ENCODE results near the gene CACNG3. TPM values are rescaled to one million over a fixed set of nuclear protein-coding genes. Genes with fewer than 3 reads are reported as not detected.

Gene CACNG3
- total RNA-seq, 1 donor from 2014 or later, result not detected

DNA sequence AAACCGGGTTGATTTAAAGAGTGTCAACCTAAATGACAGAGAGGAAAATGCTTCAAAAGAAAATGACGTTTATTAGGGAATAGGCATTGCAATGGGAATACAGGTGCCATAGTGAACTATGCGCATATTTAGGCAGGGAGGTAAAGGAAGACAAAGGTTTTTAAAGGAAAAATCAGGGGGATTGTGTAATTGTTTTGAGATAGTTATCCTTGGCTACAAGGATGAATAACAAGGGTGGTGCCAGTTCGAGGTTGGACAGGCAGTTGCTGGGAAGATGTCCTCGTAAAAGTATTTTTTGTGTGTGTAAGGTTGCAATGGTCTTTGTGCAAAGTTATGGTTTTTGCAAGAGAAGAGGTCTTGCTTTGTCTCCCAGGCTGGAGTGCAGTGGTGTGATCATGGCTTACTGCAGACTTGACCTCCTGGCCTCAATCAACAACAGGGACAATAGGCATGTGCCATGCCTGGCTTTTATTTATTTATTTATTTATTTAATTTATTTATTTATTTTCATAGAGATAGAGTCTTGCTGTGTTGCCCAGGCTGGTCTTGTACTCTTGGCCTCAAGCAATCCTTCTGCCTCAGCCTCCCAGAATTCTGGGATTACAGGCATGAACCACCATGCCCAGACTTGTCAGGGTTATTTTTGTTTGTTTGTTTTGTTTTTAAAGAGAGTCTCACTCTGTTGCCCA, 63.1 kb downstream of the CACNG3 start:
- no peak for DNase-seq (ENCODE audit: low spot score in 2 of 2, unreplicated experiment in 2 of 2)
- TF ChIP-seq, protein P1, sequence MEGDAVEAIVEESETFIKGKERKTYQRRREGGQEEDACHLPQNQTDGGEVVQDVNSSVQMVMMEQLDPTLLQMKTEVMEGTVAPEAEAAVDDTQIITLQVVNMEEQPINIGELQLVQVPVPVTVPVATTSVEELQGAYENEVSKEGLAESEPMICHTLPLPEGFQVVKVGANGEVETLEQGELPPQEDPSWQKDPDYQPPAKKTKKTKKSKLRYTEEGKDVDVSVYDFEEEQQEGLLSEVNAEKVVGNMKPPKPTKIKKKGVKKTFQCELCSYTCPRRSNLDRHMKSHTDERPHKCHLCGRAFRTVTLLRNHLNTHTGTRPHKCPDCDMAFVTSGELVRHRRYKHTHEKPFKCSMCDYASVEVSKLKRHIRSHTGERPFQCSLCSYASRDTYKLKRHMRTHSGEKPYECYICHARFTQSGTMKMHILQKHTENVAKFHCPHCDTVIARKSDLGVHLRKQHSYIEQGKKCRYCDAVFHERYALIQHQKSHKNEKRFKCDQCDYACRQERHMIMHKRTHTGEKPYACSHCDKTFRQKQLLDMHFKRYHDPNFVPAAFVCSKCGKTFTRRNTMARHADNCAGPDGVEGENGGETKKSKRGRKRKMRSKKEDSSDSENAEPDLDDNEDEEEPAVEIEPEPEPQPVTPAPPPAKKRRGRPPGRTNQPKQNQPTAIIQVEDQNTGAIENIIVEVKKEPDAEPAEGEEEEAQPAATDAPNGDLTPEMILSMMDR (IDR thresholded peaks at IDR 0.05; ENCODE audit: unreplicated experiment), result no peak
- Mint-ChIP-seq H3K4me3 (no peak overlapping the region), H3K27me3 (ENCODE audit: low read depth) (peaks cover 42% of the 10 kb centered on the region), H3K4me1 (no peaks in the 10 kb centered on the region), H3K27ac (no peak overlapping the region), H3K9me3 (no peaks in the 10 kb centered on the region), H3K36me3 (no peaks in the 10 kb centered on the region)

DNA sequence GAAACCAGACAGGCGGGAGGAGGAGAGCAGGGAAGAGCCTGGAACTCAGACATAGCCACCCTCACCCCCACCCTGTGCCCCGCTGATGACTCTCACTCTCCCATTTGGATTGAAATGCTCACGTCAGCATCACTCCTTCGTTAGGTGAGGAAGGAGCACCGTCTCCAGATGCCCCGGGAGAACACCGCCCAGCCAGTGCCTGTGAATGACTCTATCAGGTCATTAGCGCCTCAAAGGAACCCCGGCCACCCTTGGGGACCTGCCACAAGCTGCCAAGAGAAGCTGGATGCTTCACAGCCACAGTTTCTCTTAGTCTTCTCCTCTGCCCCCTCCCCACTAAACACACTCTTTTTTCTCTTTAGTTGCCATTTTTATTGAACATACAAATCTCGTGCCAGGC, 66.0 kb downstream of the CACNG3 start:
- Mint-ChIP-seq H3K27me3 (ENCODE audit: low read depth) (peaks cover 35% of the 10 kb centered on the region), H3K27ac (no peak overlapping the region), H3K4me3 (no peak overlapping the region), H3K36me3 (no peaks in the 10 kb centered on the region), H3K9me3 (no peaks in the 10 kb centered on the region), H3K4me1 (no peaks in the 10 kb centered on the region)
- no peak for DNase-seq (ENCODE audit: low spot score in 2 of 2, unreplicated experiment in 2 of 2)
- TF ChIP-seq, protein P1 (IDR thresholded peaks at IDR 0.05; ENCODE audit: unreplicated experiment), result no peak

DNA sequence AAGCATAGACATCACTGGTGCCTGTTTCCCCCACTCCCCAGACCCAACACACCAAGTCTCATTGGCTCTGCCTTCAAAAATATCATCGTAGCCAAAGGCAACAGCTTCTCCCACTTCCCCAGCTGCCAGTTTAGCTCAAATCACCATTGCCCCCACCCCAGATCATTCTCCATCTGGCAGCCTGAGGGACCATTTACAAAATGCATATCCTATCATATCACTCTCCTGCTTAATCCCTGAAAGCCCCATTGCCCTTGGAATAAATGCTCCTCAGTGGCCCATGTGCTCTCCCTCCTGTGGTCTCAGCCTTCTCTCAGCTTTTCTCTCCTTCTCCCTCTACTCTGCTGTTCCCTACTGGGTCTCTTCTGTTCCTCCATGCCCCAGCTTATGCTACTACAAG, 68.3 kb downstream of the CACNG3 start:
- H3K9me3 Mint-ChIP-seq, result no peaks in the 10 kb centered on the region
- TF ChIP-seq, protein P1 (IDR thresholded peaks at IDR 0.05; ENCODE audit: unreplicated experiment), result no peak
- no peaks in the 10 kb centered on the region for H3K4me1 Mint-ChIP-seq
- DNase-seq (ENCODE audit: low spot score in 2 of 2, unreplicated experiment in 2 of 2), result no peak
- no peak overlapping the region for H3K4me3 Mint-ChIP-seq
- H3K36me3 Mint-ChIP-seq, result no peaks in the 10 kb centered on the region
- peaks cover 39% of the 10 kb centered on the region for H3K27me3 Mint-ChIP-seq (ENCODE audit: low read depth)
- no peak overlapping the region for H3K27ac Mint-ChIP-seq

DNA sequence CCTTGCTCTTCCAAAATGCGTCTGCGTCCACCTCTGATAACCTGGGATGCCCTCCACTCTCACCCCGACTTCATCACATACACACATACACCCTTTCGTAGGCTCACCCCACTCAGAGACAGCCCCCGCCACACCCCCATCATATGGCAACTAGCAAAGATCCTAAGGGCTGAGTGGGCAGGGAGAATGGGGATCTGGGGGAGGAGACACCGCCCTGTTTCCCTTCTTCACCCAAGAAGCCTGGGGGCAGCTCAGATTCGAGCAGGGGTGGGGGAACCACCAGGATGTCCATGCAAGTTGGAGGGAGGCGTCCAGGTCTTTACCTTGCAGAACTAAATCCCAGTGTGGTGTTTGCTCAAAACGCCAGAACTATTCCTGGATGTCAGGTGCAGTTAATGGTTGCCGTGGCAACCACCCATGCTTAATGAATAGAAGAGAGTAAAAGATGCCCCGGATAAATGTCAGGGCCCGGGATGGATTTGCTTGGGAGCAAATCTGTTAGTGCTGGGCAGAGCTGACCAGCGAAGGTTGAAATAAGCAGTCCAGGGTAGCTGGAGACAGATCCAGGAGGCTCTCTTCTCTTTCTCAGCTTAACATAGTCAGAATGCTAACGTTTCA, 72.8 kb downstream of the CACNG3 start:
- Mint-ChIP-seq H3K27me3 (ENCODE audit: low read depth) (peaks cover 45% of the 10 kb centered on the region), H3K4me1 (no peaks in the 10 kb centered on the region), H3K36me3 (no peaks in the 10 kb centered on the region), H3K9me3 (no peaks in the 10 kb centered on the region), H3K4me3 (no peak overlapping the region), H3K27ac (no peak overlapping the region)
- DNase-seq (ENCODE audit: low spot score in 2 of 2, unreplicated experiment in 2 of 2), result no peak
- TF ChIP-seq, protein P1 (IDR thresholded peaks at IDR 0.05; ENCODE audit: unreplicated experiment), result no peak

DNA sequence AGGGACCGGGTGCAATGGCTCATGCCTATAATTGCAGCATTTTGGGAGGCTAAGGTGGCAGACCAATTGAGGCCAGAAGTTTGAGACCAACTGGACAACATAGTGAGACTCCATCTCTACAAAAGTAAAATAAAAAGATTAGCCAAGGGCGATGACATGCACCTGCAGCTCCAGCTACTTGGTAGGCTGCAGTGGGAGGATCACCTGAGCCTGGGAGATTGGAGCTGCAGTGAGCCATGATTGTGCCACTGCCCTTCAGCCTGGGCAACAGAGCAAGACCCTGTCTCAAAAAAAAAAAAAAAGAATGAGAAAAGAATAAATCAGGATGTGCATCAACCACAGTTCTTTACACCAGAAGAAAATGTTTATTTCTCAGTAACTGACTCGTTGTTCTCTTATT, 76.0 kb downstream of the CACNG3 start:
- TF ChIP-seq, protein P1 (IDR thresholded peaks at IDR 0.05; ENCODE audit: unreplicated experiment), result no peak
- Mint-ChIP-seq H3K27ac (no peak overlapping the region), H3K9me3 (peaks cover 4% of the 10 kb centered on the region), H3K4me3 (no peak overlapping the region), H3K36me3 (no peaks in the 10 kb centered on the region), H3K27me3 (ENCODE audit: low read depth) (peaks cover 33% of the 10 kb centered on the region), H3K4me1 (no peaks in the 10 kb centered on the region)
- DNase-seq (ENCODE audit: low spot score in 2 of 2, unreplicated experiment in 2 of 2), result no peak
